Measurements from ENCODE around the gene ACSS1. TPM values are rescaled to one million over a fixed set of nuclear protein-coding genes. Genes with fewer than 3 reads are reported as not detected.

ACSS1 gene
- total RNA-seq, 1 donor from 2014 or later: 13.5 TPM

DNA sequence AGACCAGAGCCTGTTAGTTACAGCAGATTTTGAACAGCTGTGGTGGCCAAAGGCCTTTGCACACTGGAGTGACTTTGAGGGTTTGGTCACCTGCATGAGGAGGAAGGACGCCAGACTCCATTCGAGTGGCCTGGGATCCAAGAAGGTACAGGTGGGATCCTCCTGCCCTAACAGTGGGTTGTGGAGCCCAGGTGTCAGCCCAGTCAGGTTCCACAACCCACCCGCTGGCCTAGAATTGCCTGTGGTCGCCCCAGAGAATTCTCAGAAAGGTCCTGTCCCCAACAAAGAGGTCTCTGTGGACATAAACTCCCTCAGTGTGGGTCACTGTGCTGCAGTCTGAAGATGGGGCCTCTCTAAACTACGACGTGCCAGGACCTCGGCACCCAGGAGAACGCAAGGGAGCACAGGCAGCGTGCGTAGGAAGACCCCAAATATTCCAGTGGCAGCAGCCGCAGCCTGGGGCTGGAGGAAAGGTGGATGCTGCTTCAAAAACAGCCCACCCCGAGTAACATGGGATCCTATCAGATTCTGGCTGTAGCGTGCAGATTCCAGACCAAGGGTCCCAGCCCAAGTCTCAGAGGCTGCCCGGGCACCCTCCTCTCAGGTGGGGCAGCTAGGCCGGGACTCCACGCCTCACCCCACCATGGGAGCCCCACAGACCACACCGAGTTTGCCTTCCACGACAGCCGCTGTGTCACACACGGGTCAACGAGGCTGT lies 16.0 kb downstream of the ACSS1 start:
- H3K27me3 Mint-ChIP-seq: no peaks in the 10 kb centered on the region
- intact Hi-C loops (cut with micrococcal nuclease): no loop called here
- H3K27ac Mint-ChIP-seq: no peak overlapping the region
- H3K36me3 Mint-ChIP-seq (ENCODE audit: low read depth): peaks cover 3% of the 10 kb centered on the region
- no peak overlapping the region for H3K4me3 Mint-ChIP-seq
- DNase-seq: no peak
- peaks cover 18% of the 10 kb centered on the region for H3K4me1 Mint-ChIP-seq
- no peaks in the 10 kb centered on the region for H3K9me3 Mint-ChIP-seq

DNA sequence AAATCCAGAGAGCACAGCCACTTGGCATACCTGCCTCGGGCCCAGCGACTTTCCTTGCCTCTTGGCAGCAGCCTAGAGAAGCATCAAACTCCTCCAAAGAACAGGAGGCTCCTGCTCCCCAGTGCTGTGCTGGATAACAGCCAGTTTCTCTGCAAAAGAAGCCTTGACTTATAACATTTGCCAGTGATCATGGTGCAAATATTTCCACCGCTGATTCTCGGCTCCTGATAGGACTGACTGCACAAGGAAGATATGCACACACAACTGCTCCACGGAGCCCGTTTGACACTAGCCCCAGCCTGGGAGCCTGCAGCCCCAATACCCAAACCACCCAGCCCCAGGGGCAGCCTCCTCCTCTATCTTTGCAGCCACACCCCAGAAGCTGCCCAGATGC lies 17.5 kb downstream of the ACSS1 start:
- DNase-seq: no peak
- H3K36me3 Mint-ChIP-seq (ENCODE audit: low read depth): peaks cover 5% of the 10 kb centered on the region
- intact Hi-C loops (cut with micrococcal nuclease): no loop called here
- no peaks in the 10 kb centered on the region for H3K27me3 Mint-ChIP-seq
- no peak overlapping the region for H3K4me3 Mint-ChIP-seq
- peaks cover 31% of the 10 kb centered on the region for H3K4me1 Mint-ChIP-seq
- H3K9me3 Mint-ChIP-seq: no peaks in the 10 kb centered on the region
- no peak overlapping the region for H3K27ac Mint-ChIP-seq

DNA sequence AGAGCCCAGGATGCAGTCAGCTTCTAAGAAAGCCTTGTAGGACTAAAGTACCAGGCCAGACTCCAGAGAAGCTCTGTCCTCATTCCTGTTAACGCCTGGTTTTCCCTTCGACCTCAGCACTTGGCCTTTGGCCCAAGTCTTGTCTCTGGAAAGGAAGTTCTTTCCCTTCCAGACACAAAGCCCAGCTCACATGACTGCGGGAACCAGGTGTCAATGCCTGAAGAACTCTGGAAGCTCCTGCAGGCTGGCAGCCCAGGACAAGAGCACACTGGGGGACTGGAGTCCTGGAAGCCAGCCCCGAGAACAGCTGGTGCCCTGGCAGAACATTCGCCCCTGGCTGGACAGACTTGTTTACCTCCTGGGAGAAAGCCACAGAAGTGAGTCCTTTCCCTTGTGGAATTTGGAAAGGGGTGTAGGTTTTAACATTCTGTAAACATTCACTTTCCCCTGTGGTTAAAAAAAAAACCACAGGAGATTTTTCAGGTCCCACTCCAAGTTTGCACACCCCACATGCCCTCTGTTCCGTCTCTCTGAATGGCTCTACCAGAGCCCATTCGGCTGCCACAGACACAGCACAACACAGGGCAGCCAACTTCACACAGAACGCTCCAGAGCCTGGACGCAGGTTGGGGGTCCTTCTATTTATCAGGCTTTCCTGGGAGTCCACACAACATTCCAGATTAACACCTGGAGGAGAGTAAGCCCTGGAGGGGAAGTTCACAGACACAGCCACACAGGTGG lies 18.1 kb downstream of the ACSS1 start:
- no peaks in the 10 kb centered on the region for H3K9me3 Mint-ChIP-seq
- no peaks in the 10 kb centered on the region for H3K27me3 Mint-ChIP-seq
- no peak overlapping the region for H3K4me3 Mint-ChIP-seq
- H3K36me3 Mint-ChIP-seq (ENCODE audit: low read depth): peaks cover 5% of the 10 kb centered on the region
- H3K4me1 Mint-ChIP-seq: peaks cover 33% of the 10 kb centered on the region
- DNase-seq: no peak
- no peak overlapping the region for H3K27ac Mint-ChIP-seq
- intact Hi-C loops (cut with micrococcal nuclease): no loop called here

DNA sequence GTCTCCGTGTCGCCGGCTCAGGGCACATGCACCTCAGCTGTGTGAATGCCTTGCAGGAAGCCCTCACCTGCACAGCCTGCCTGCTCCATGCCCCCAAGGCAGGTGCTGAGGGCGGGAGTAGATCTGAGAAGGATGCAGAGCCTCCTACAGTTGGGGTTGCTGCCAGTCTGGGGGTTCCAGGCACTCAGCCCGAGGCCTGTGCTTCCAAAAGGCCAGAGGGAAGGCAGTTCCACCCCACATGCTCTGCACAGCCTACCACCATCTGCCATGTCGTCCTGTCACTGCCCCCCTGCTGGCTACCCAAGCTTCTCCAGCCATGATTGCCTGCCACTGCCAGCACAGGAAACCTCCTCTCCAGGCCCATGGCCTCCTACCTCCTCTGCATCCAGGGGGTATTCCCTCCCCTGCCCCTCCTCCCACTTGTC lies 19.3 kb downstream of the ACSS1 start:
- no peaks in the 10 kb centered on the region for H3K27me3 Mint-ChIP-seq
- no peak overlapping the region for H3K27ac Mint-ChIP-seq
- intact Hi-C loops (cut with micrococcal nuclease): no loop called here
- no peak for DNase-seq
- H3K4me1 Mint-ChIP-seq: peaks cover 33% of the 10 kb centered on the region
- H3K9me3 Mint-ChIP-seq: no peaks in the 10 kb centered on the region
- H3K36me3 Mint-ChIP-seq (ENCODE audit: low read depth): peaks cover 5% of the 10 kb centered on the region
- no peak overlapping the region for H3K4me3 Mint-ChIP-seq

DNA sequence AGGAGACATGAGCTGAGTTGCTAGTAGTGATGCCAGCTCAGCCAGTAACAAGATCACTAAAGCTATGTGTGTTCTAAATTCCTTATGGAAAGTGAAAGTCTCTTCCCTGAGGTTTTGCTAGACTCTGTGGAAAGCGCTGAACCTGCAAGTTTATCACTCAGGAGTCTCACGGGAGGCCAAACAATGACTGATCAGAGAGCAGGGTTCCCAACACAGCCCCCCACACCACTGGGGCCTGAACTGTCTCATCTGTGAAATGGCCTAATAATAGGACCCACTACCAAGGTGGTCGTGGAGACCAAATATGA lies 19.9 kb downstream of the ACSS1 start:
- Mint-ChIP-seq H3K36me3 (ENCODE audit: low read depth) (peaks cover 4% of the 10 kb centered on the region), H3K27me3 (no peaks in the 10 kb centered on the region), H3K4me3 (no peak overlapping the region), H3K9me3 (no peaks in the 10 kb centered on the region), H3K4me1 (peaks cover 34% of the 10 kb centered on the region), H3K27ac (no peak overlapping the region)
- intact Hi-C loops (cut with micrococcal nuclease): no loop called here
- DNase-seq: no peak

DNA sequence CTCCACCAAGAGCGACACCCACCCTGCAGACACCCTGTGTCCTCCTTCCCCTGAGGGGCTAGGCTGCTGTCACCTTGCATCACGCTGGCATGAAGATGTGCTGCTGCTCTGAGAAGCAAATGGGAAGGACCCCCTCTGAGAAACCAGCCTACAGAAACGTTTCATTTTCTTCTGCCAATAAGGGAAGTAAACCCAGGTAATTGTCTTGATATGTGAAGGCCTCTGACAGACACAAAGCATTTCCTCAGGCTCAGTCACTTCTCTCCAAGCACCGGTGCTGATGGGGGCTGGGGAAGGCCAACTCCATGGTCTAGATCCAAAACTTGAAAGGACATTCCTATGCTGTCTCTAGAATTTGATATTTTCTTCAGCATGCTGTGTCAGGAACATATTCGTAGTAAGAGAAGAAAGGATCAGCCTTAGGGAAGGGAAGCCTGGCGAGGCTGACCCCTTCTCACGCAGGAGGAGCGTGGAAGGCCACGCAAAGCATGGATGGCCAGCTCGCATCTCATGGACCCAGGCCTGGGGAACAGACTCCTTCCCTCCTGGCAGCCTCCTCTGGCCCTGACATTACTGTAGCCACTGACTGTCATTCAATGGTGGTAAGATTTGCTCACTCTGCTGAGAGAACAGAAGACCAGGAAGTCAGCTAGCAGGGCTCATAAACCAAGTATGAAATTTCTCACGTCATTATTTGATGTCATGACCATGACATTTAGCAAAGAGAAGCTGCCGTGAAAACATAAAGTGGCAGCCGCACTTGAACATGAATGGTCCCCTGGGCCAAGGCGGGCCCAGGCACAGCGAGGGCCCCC lies 20.4 kb downstream of the ACSS1 start:
- H3K27ac Mint-ChIP-seq: no peak overlapping the region
- no peaks in the 10 kb centered on the region for H3K27me3 Mint-ChIP-seq
- H3K9me3 Mint-ChIP-seq: no peaks in the 10 kb centered on the region
- no peak for DNase-seq
- peaks cover 3% of the 10 kb centered on the region for H3K36me3 Mint-ChIP-seq (ENCODE audit: low read depth)
- H3K4me3 Mint-ChIP-seq: no peak overlapping the region
- intact Hi-C loops (cut with micrococcal nuclease): no loop called here
- H3K4me1 Mint-ChIP-seq: peaks cover 28% of the 10 kb centered on the region

DNA sequence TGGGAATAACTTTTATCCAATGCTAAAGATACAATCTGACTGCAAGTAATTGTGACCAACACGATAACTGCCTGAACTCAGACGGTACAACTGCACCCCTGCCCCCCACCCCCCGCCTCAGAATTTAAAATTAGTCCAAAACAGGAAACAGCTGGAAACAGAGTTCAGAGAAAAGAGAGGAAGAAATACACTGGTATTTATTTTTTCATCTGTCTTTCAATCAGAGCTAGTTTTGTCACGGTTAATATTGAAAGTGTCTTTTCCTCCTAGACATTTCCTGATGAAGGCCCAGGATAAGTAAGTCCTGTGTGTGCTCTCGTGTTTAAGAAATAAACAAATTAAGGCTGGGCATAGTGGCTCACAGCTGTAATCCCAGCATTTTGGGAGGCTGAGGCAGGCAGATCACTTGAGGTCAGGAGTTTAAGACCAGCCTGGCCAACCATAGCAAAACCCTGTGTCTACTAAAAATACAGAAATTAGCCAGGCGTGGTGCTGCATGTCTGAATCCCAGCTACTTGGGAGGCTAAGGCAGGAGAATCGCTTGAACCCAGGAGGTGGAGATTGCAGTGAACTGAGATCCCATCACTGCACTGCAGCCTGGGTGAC lies 21.5 kb downstream of the ACSS1 start:
- Mint-ChIP-seq H3K9me3 (no peaks in the 10 kb centered on the region), H3K36me3 (ENCODE audit: low read depth) (peaks cover 3% of the 10 kb centered on the region), H3K27me3 (no peaks in the 10 kb centered on the region), H3K27ac (peak overlapping the region; percentile 67), H3K4me3 (peak overlapping the region; percentile 62), H3K4me1 (peaks cover 28% of the 10 kb centered on the region)
- intact Hi-C loops (cut with micrococcal nuclease): no loop called here
- DNase-seq: no peak

DNA sequence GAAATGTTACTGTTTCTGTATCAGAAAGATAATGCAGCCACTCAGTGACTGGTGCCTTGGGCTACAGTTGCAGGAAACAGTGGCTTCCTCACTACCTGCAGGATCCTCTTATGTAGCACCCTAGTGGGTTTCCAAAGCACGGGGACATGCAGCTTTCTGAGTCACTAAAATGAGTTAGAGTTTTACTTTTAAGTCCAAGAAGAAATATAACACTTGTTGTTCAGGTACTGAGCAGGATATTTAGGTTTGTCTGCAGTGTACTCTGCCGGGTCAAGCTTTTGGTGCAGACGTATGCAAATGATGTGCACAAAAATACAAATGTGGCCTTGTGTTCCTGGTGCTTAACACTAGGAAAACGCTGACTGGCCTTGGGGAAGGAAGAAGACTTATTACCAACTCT lies 22.0 kb downstream of the ACSS1 start:
- intact Hi-C loops (cut with micrococcal nuclease): no loop called here
- peaks cover 28% of the 10 kb centered on the region for H3K4me1 Mint-ChIP-seq
- H3K9me3 Mint-ChIP-seq: no peaks in the 10 kb centered on the region
- peak; percentile 66 for DNase-seq
- no peaks in the 10 kb centered on the region for H3K27me3 Mint-ChIP-seq
- H3K4me3 Mint-ChIP-seq: peak overlapping the region; percentile 62
- peaks cover 3% of the 10 kb centered on the region for H3K36me3 Mint-ChIP-seq (ENCODE audit: low read depth)
- H3K27ac Mint-ChIP-seq: peak overlapping the region; percentile 11

DNA sequence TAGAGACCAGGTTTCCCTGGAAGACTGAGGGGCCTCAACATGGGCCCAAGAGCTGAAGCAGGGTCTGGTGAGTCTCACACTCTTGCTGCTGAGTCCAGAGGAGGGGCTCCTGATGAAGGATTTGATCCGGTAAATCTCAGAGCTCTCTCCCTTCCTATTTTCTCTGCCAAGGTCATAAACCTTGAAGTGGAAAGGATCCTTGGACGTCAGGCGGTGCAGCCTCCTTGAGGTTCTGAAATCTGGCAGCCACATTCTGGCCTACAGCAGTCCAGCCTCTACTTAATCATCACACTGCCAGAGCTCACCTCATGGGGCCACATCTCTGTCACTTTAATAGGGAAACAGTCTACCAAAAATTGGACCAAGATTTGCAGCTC lies 24.0 kb downstream of the ACSS1 start:
- Mint-ChIP-seq H3K27me3 (no peaks in the 10 kb centered on the region), H3K27ac (no peak overlapping the region), H3K36me3 (ENCODE audit: low read depth) (peaks cover 5% of the 10 kb centered on the region), H3K9me3 (no peaks in the 10 kb centered on the region), H3K4me1 (peaks cover 27% of the 10 kb centered on the region), H3K4me3 (no peak overlapping the region)
- intact Hi-C loops (cut with micrococcal nuclease): no loop called here
- no peak for DNase-seq

DNA sequence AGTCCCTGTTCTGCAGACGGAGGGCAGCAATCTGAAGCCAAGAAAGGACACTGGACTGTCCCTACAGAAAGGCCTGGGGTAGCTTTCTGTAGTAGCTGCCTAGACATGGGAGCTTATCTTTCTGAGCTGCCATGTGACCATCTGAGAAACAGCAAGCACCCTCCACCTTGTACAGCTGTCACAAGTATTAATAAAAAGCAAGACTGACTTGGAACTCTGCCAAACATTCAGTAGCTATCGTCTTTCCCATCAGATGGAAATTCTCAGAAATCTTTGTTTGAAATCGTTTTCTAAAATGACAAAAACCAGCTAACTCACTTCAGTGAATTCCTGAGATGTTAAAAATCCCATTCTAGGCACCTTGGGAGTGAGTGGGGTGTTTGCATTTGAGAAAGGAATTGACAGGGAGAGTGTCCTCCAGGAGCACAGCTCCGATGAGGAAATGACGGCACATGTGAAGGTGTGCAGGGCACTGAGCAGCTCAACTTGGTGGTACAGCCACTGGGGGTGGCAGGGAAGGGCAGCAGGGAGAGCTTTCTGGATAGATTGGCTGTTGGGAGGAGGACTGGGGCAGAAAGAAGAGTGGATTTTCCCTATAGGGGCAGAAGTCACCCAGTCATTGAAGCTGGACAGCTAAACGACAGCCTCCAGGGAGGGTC lies 24.5 kb downstream of the ACSS1 start:
- Mint-ChIP-seq H3K27me3 (no peaks in the 10 kb centered on the region), H3K36me3 (ENCODE audit: low read depth) (peaks cover 5% of the 10 kb centered on the region), H3K4me1 (peaks cover 25% of the 10 kb centered on the region), H3K27ac (no peak overlapping the region), H3K9me3 (no peaks in the 10 kb centered on the region), H3K4me3 (no peak overlapping the region)
- intact Hi-C loops (cut with micrococcal nuclease): no loop called here
- no peak for DNase-seq

DNA sequence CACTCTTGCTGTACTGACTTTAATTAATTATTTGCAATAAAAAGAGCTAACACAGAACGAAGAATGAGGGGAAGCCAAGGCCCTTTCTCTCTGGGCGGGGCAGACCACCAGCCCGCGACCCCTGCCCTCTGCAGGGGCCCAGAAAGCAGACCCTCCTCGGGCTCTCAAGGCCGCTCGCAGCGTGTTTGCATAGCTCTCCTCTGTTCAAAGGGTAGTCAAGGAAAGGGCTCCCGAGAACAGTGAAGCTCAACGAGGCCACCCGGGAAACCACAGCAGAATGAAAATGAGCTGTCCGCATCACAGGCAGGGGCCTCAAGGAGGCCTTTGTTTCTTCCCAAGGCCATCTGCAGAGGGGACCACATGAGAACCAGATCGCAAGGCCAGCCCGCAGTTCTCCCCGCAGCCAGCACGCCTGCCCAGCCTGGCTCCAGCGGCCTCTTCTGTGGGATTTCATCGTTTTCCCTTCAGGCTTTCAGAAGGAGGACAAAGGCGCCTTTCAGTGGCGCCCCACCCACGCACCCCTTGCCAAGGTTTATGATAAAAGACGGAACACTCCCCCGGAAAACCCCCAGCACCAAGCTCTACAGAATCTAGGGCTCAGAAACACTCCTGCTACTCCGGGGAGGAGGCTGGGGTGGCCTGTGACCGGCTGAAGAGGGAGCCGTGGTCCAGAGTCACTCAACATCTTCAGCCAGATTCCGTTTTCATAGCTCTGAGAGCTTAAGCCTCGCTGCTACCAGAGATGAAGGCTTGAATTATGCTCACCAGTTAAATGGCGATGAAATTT lies 25.3 kb downstream of the ACSS1 start:
- H3K27me3 Mint-ChIP-seq: no peaks in the 10 kb centered on the region
- no peak for DNase-seq
- no peak overlapping the region for H3K4me3 Mint-ChIP-seq
- peaks cover 23% of the 10 kb centered on the region for H3K4me1 Mint-ChIP-seq
- no peaks in the 10 kb centered on the region for H3K9me3 Mint-ChIP-seq
- no peak overlapping the region for H3K27ac Mint-ChIP-seq
- peaks cover 5% of the 10 kb centered on the region for H3K36me3 Mint-ChIP-seq (ENCODE audit: low read depth)
- intact Hi-C loops (cut with micrococcal nuclease): no loop called here

DNA sequence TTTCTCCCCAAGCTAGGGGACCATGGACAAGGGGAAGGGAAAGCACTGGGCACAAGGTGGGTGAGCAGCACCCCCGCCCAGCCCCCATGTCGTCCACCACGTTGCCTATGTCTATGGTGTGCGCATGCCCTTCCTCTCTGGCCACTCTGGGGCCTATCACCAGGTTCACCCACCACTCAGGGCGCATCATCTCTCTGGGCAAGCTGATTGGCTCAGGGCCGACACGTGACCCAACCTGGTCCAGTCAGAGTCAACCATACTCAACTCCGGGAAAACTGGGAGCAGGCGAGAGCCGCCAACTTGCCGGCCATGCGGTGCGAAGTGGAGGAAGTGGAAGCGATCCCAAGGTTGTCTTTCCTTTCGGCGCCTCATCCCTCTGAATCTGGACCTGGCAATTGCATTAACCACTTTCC lies 25.9 kb downstream of the ACSS1 start:
- no peak for DNase-seq
- Mint-ChIP-seq H3K27me3 (no peaks in the 10 kb centered on the region), H3K36me3 (ENCODE audit: low read depth) (peaks cover 5% of the 10 kb centered on the region), H3K27ac (no peak overlapping the region), H3K4me3 (no peak overlapping the region), H3K4me1 (peaks cover 18% of the 10 kb centered on the region), H3K9me3 (no peaks in the 10 kb centered on the region)
- intact Hi-C loops (cut with micrococcal nuclease): no loop called here

DNA sequence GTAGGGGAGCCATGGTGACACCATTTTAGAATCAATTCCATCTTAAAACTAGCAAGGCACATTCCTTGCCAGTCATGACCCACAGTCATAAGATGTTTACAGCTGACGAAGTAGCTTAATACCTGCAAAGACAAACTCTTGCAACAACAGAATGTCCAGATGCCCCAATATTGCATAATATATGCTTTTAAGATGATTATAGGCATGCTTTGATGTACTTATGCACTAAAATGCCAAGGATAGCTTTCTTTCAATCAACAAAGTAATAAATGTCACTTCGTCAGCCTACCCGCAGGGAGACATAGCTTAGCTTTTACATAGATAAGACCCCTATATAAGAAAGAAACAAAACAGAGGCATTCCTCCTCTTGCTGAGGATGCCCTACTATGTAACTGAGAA lies 26.7 kb downstream of the ACSS1 start:
- Mint-ChIP-seq H3K27ac (no peak overlapping the region), H3K36me3 (ENCODE audit: low read depth) (peaks cover 2% of the 10 kb centered on the region), H3K4me1 (peaks cover 11% of the 10 kb centered on the region), H3K27me3 (no peaks in the 10 kb centered on the region), H3K4me3 (no peak overlapping the region), H3K9me3 (no peaks in the 10 kb centered on the region)
- DNase-seq: no peak
- intact Hi-C loops (cut with micrococcal nuclease): no loop called here

Measured in activated CD4-positive, alpha-beta T cell treated with anti-CD3 and anti-CD28 coated beads, Interleukin-2, amount 10 ng/mL, durations not matched to agents 24 days and 14 days (primary cell).